ENCODE data around the gene HOXA4. TPM values are rescaled to one million over a fixed set of nuclear protein-coding genes. Genes with fewer than 3 reads are reported as not detected.

Gene HOXA4
- total RNA-seq, 1 experiment from 2014 or later: 2.0 TPM

- TF ChIP-seq CEBPB (IDR thresholded peaks at IDR 0.05; ENCODE audit: low read depth) (no peak), REST (IDR thresholded peaks at IDR 0.05; ENCODE audit: low read depth) (no peak), TCF7L2 (IDR thresholded peaks at IDR 0.05; ENCODE audit: borderline replicate concordance, extremely low read depth, insufficient read depth, insufficient read length) (no peak), POLR2AphosphoS5 (IDR thresholded peaks at IDR 0.05; ENCODE audit: low read depth, low read length) (no peak), CTCF (IDR thresholded peaks at IDR 0.05 in 2 of 3, conservative IDR thresholded peaks at IDR 0.05 in 1 of 3; ENCODE audit: borderline replicate concordance in 1 of 3, insufficient read depth in 1 of 3, low read depth in 2 of 3, low read length in 2 of 3) (no peak), SIN3A (IDR thresholded peaks at IDR 0.05; ENCODE audit: low read depth) (no peak), ZNF274 (IDR thresholded peaks at IDR 0.05; ENCODE audit: low read depth, low read length) (no peak)
- Histone ChIP-seq H3K27me3 (ENCODE audit: insufficient read depth, low read length) (no peaks in the 10 kb centered on the region), H3K36me3 (ENCODE audit: control insufficient read depth in 1 of 2, insufficient read depth in 2 of 2, low read length in 2 of 2) (no peaks in the 10 kb centered on the region), H3K9ac (ENCODE audit: low read length) (no peak overlapping the region), H3K4me1 (ENCODE audit: control insufficient read depth in 1 of 2, insufficient read depth in 2 of 2, low read length in 2 of 2) (peaks cover 8 to 10% of the 10 kb centered on the region in 2 experiments; a peak in 3 of 4 replicates), H3K27ac (ENCODE audit: low read depth, low read length) (no peak overlapping the region), H3K4me3 (replicated peaks in 1 of 2; ENCODE audit: low read depth in 1 of 2, low read length in 2 of 2) (no peak overlapping the region), H3K4me2 (ENCODE audit: low read length) (no peak overlapping the region), H3K9me3 (ENCODE audit: control insufficient read depth in 1 of 2, insufficient read depth in 1 of 2, low read depth in 1 of 2, low read length in 2 of 2) (no peaks in the 10 kb centered on the region), H3K9me2 (ENCODE audit: insufficient read depth) (no peaks in the 10 kb centered on the region), H2AFZ (ENCODE audit: low read depth, low read length, poor library complexity, severe bottlenecking) (no peak overlapping the region), H4K20me1 (ENCODE audit: insufficient read depth) (no peaks in the 10 kb centered on the region), H3K79me2 (ENCODE audit: insufficient read depth, low read length) (peaks cover 25% of the 10 kb centered on the region)
- ATAC-seq (no peak), DNase-seq (ENCODE audit: low read depth, low spot score) (no peak)
- CTCF ChIA-PET: no interaction called here
- no TSS peak for BruUV-seq (replicated peaks)
- RAD21 ChIA-PET (ENCODE audit: low non-redundant PET in 1 of 2, low total read pairs in 2 of 2, uncharacterized antibody in 2 of 2, unreplicated experiment in 2 of 2): no interaction called here
- POLR2A ChIA-PET: no interaction called here
- intact Hi-C loops (cut with micrococcal nuclease): no loop called here
These were observed 29.2 kb downstream of the HOXA4 start for GRCh38 chr7:27101171-27101956.
